ENCODE data around the gene CASP9. TPM values are rescaled to one million over a fixed set of nuclear protein-coding genes. Genes with fewer than 3 reads are reported as not detected.
"Not testable (repeated sequence)": the region's sequence is repeated elsewhere in the genome, so short reads cannot be mapped to it uniquely, and the experiment has no call there.

CASP9 gene
- total RNA-seq, 5 donors from 2014 or later (not counting 1 experiment from before 2014, with no cell fraction given), result 12.0 to 18.3 (median 14.5) TPM

DNA sequence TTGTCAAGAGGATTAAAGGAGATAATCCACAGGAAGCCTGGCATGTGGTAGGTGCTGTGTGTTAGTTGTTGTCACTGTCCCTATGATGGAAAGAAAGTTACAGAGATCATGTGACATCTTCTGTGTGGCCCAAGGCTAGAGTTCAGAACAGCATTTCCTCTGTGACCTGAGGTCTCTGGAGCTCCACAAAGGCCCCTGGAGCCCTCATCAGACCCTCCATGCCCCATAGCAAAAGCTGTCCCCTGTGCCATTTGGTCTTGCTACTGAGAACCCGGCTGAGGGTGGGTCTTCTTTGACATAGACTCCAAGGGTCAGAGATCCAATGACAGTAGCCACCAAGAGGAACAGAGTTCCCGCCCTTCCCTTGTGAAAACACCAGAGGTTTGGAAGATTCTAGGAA, 40.0 kb downstream of the CASP9 start:
- H3K4me1 ChIP-seq (ENCODE audit: control insufficient read depth in 1 of 2, extremely low read depth in 1 of 2, insufficient read depth in 2 of 2, low read length in 2 of 2), result no peaks in the 10 kb centered on the region
- no peaks in the 10 kb centered on the region for H3K27me3 ChIP-seq (replicated peaks in 1 of 2; ENCODE audit: control insufficient read depth in 2 of 2, extremely low read depth in 1 of 2, insufficient read depth in 2 of 2, low read length in 1 of 2)
- ATAC-seq (replicated peaks in 1 of 4) (no peak), DNase-seq (no peak)
- POLR2A ChIA-PET, result no interaction called here
- peaks cover 19% of the 10 kb centered on the region for H3K36me3 Mint-ChIP-seq
- no peaks in the 10 kb centered on the region for H3K27me3 Mint-ChIP-seq
- H3K4me3 ChIP-seq (ENCODE audit: control insufficient read depth in 1 of 2, extremely low read depth in 1 of 2, low read length in 1 of 2), result no peak overlapping the region
- no peaks in the 10 kb centered on the region for H3K9me3 Mint-ChIP-seq
- H3K27ac Mint-ChIP-seq, result no peak overlapping the region
- CTCF ChIA-PET, result no interaction called here
- no peaks in the 10 kb centered on the region for H3K36me3 ChIP-seq (ENCODE audit: control insufficient read depth in 2 of 2, extremely low read depth in 1 of 2, insufficient read depth in 1 of 2, low read length in 1 of 2)
- no peaks in the 10 kb centered on the region for H3K4me1 Mint-ChIP-seq
- H3K27ac ChIP-seq (ENCODE audit: low read length), result no peak overlapping the region
- H3K9me3 ChIP-seq, result no peaks in the 10 kb centered on the region
- no peak overlapping the region for H3K4me3 Mint-ChIP-seq
- WGBS (ENCODE audit: insufficient coverage), result no CpG with 5 or more reads among the region's 2 CpGs

- CTCF ChIA-PET, H3K27ac Mint-ChIP-seq: not testable (repeated sequence)
Observed at GRCh38 chr1:15482983-15483543, 41.0 kb downstream of the CASP9 start.

GRCh38 chr1:15482455-15482854, 41.6 kb downstream of the CASP9 start:
- H3K36me3 Mint-ChIP-seq, result peaks cover 19% of the 10 kb centered on the region
- WGBS (ENCODE audit: insufficient coverage), result 100% methylated on average over 1 of the region's 6 CpGs
- H3K9me3 Mint-ChIP-seq; H3K27me3 ChIP-seq (replicated peaks in 1 of 2; ENCODE audit: control insufficient read depth in 2 of 2, extremely low read depth in 1 of 2, insufficient read depth in 2 of 2, low read length in 1 of 2); POLR2A ChIA-PET; ATAC-seq (replicated peaks in 1 of 4); H3K27ac Mint-ChIP-seq; H3K4me1 Mint-ChIP-seq; H3K27me3 Mint-ChIP-seq; H3K27ac ChIP-seq (ENCODE audit: low read length); DNase-seq; H3K4me3 ChIP-seq (ENCODE audit: control insufficient read depth in 1 of 2, extremely low read depth in 1 of 2, low read length in 1 of 2); H3K36me3 ChIP-seq (ENCODE audit: control insufficient read depth in 2 of 2, extremely low read depth in 1 of 2, insufficient read depth in 1 of 2, low read length in 1 of 2); H3K9me3 ChIP-seq; H3K4me1 ChIP-seq (ENCODE audit: control insufficient read depth in 1 of 2, extremely low read depth in 1 of 2, insufficient read depth in 2 of 2, low read length in 2 of 2); H3K4me3 Mint-ChIP-seq; CTCF ChIA-PET: not testable (repeated sequence)

More at GRCh38 chr1:15482983-15483543, 41.0 kb downstream of the CASP9 start:
- H3K4me1 Mint-ChIP-seq; H3K27ac ChIP-seq (ENCODE audit: low read length); H3K4me3 Mint-ChIP-seq; ATAC-seq (replicated peaks in 1 of 4); H3K9me3 Mint-ChIP-seq; POLR2A ChIA-PET; H3K27me3 Mint-ChIP-seq; H3K9me3 ChIP-seq; H3K4me1 ChIP-seq (ENCODE audit: control insufficient read depth in 1 of 2, extremely low read depth in 1 of 2, insufficient read depth in 2 of 2, low read length in 2 of 2); DNase-seq; H3K36me3 ChIP-seq (ENCODE audit: control insufficient read depth in 2 of 2, extremely low read depth in 1 of 2, insufficient read depth in 1 of 2, low read length in 1 of 2); H3K4me3 ChIP-seq (ENCODE audit: control insufficient read depth in 1 of 2, extremely low read depth in 1 of 2, low read length in 1 of 2); H3K27me3 ChIP-seq (replicated peaks in 1 of 2; ENCODE audit: control insufficient read depth in 2 of 2, extremely low read depth in 1 of 2, insufficient read depth in 2 of 2, low read length in 1 of 2): not testable (repeated sequence)
- peaks cover 19% of the 10 kb centered on the region for H3K36me3 Mint-ChIP-seq
- 95% methylated on average over 7 of the region's 16 CpGs for WGBS (ENCODE audit: insufficient coverage)

GRCh38 chr1:15479654-15480347, 44.2 kb downstream of the CASP9 start:
- Histone ChIP-seq H3K36me3 (ENCODE audit: control insufficient read depth in 2 of 2, extremely low read depth in 1 of 2, insufficient read depth in 1 of 2, low read length in 1 of 2) (no peaks in the 10 kb centered on the region), H3K4me1 (ENCODE audit: control insufficient read depth in 1 of 2, extremely low read depth in 1 of 2, insufficient read depth in 2 of 2, low read length in 2 of 2) (no peaks in the 10 kb centered on the region), H3K4me3 (ENCODE audit: control insufficient read depth in 1 of 2, extremely low read depth in 1 of 2, low read length in 1 of 2) (no peak overlapping the region), H3K27ac (ENCODE audit: low read length) (no peak overlapping the region), H3K27me3 (replicated peaks in 1 of 2; ENCODE audit: control insufficient read depth in 2 of 2, extremely low read depth in 1 of 2, insufficient read depth in 2 of 2, low read length in 1 of 2) (no peaks in the 10 kb centered on the region), H3K9me3 (no peaks in the 10 kb centered on the region)
- CTCF ChIA-PET, result no interaction called here
- H3K4me1 Mint-ChIP-seq, result no peaks in the 10 kb centered on the region
- no peak overlapping the region for H3K4me3 Mint-ChIP-seq
- H3K36me3 Mint-ChIP-seq, result peaks cover 4% of the 10 kb centered on the region
- H3K9me3 Mint-ChIP-seq, result no peaks in the 10 kb centered on the region
- WGBS (ENCODE audit: insufficient coverage), result 95% methylated on average over 9 of the region's 11 CpGs
- ATAC-seq (replicated peaks in 1 of 4) (no peak), DNase-seq (no peak)
- no peaks in the 10 kb centered on the region for H3K27me3 Mint-ChIP-seq
- H3K27ac Mint-ChIP-seq, result no peak overlapping the region
- POLR2A ChIA-PET, result no interaction called here

DNA sequence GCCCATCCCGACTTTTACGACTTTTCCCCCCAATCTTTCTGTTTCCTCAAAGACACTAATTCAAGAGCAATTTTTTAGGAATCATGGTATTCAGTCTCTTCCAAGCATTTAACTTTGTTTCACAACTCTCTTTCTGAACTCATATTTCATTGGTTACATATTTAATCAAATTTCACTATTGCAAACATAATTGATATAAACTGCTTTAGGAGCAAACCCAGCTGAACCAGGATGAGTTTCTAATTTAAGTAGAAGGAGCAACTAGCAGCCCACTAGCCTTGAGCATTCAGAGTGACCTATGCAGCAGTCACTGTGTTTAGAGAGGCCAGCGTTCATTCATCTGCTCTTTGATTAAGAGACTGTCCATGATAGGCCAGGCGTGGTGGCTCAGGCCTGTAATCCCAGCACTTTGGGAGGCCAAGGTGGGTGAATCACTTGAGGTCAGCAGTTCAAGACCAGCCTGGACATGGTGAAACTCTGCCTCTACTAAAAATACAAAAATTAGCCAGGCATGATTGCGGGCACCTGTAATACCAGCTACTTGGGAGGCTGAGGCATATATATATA, 46.3 kb downstream of the CASP9 start:
- DNase-seq (no peak), ATAC-seq (replicated peaks in 1 of 4) (no peak)
- Histone ChIP-seq H3K36me3 (ENCODE audit: control insufficient read depth in 2 of 2, extremely low read depth in 1 of 2, insufficient read depth in 1 of 2, low read length in 1 of 2) (no peaks in the 10 kb centered on the region), H3K4me3 (ENCODE audit: control insufficient read depth in 1 of 2, extremely low read depth in 1 of 2, low read length in 1 of 2) (no peak overlapping the region), H3K27ac (ENCODE audit: low read length) (no peak overlapping the region), H3K4me1 (ENCODE audit: control insufficient read depth in 1 of 2, extremely low read depth in 1 of 2, insufficient read depth in 2 of 2, low read length in 2 of 2) (no peaks in the 10 kb centered on the region), H3K9me3 (no peaks in the 10 kb centered on the region), H3K27me3 (replicated peaks in 1 of 2; ENCODE audit: control insufficient read depth in 2 of 2, extremely low read depth in 1 of 2, insufficient read depth in 2 of 2, low read length in 1 of 2) (no peaks in the 10 kb centered on the region)
- no peak overlapping the region for H3K4me3 Mint-ChIP-seq
- H3K9me3 Mint-ChIP-seq, result no peaks in the 10 kb centered on the region
- no peaks in the 10 kb centered on the region for H3K27me3 Mint-ChIP-seq
- H3K27ac Mint-ChIP-seq, result no peak overlapping the region
- ChIA-PET POLR2A (no interaction called here), CTCF (no interaction called here)
- 90% methylated on average over 4 of the region's 5 CpGs for WGBS (ENCODE audit: insufficient coverage)
- H3K4me1 Mint-ChIP-seq, result no peaks in the 10 kb centered on the region
- H3K36me3 Mint-ChIP-seq, result no peaks in the 10 kb centered on the region

- no peaks in the 10 kb centered on the region for H3K27me3 ChIP-seq (replicated peaks in 1 of 2; ENCODE audit: control insufficient read depth in 2 of 2, extremely low read depth in 1 of 2, insufficient read depth in 2 of 2, low read length in 1 of 2)
- no peaks in the 10 kb centered on the region for H3K9me3 Mint-ChIP-seq
- no peaks in the 10 kb centered on the region for H3K4me1 ChIP-seq (ENCODE audit: control insufficient read depth in 1 of 2, extremely low read depth in 1 of 2, insufficient read depth in 2 of 2, low read length in 2 of 2)
- CTCF ChIA-PET, result no interaction called here
- no peaks in the 10 kb centered on the region for H3K36me3 ChIP-seq (ENCODE audit: control insufficient read depth in 2 of 2, extremely low read depth in 1 of 2, insufficient read depth in 1 of 2, low read length in 1 of 2)
- H3K36me3 Mint-ChIP-seq, result no peaks in the 10 kb centered on the region
- H3K27ac ChIP-seq (ENCODE audit: low read length), result no peak overlapping the region
- no peak for ATAC-seq (replicated peaks in 1 of 4)
- POLR2A ChIA-PET, result no interaction called here
- H3K4me3 ChIP-seq (ENCODE audit: control insufficient read depth in 1 of 2, extremely low read depth in 1 of 2, low read length in 1 of 2), result no peak overlapping the region
- WGBS (ENCODE audit: insufficient coverage), result no CpG with 5 or more reads among the region's 3 CpGs
- H3K4me1 Mint-ChIP-seq, result no peaks in the 10 kb centered on the region
- H3K4me3 Mint-ChIP-seq, result no peak overlapping the region
- no peak for DNase-seq
- no peaks in the 10 kb centered on the region for H3K27me3 Mint-ChIP-seq
- no peaks in the 10 kb centered on the region for H3K9me3 ChIP-seq
- no peak overlapping the region for H3K27ac Mint-ChIP-seq
Observed at GRCh38 chr1:15476927-15477326, 47.1 kb downstream of the CASP9 start.

Data from T-cell (primary cell).